Hepatocyte (in vitro differentiated cells): Measurements from ENCODE around the gene FERD3L. TPM values are rescaled to one million over a fixed set of nuclear protein-coding genes. Genes with fewer than 3 reads are reported as not detected.

Source experiments
- DNase-seq: peaks from one replicate; pipeline ENCODE4 v3.0.0-alpha.2; 2016; ENCODE audit warnings: low spot score
- H2AFZ ChIP-seq: fragments of 200-600 bp; sonication (generic); 2 replicates; pipeline ENCODE4 v1.6.0; 2016; ENCODE audit warnings: antibody characterized with exemption, mild to moderate bottlenecking
- H3K27ac ChIP-seq: fragments of 200-600 bp; sonication (generic); 2 replicates; pipeline ENCODE4 v1.5.1; 2016; ENCODE audit warnings: mild to moderate bottlenecking
- H3K27me3 ChIP-seq: fragments of 200-600 bp; sonication (generic); 2 replicates; pipeline ENCODE4 v1.6.1; 2016
- H3K36me3 ChIP-seq: fragments of 200-600 bp; sonication (generic); replicated peaks from 2 replicates; pipeline ENCODE4 v1.5.1; 2016; ENCODE audit warnings: low read depth; ENCODE audit not compliant: insufficient read depth
- H3K4me1 ChIP-seq: fragments of 200-600 bp; sonication (generic); 2 replicates; pipeline ENCODE4 v1.5.1; 2016; ENCODE audit warnings: mild to moderate bottlenecking, moderate library complexity; ENCODE audit not compliant: insufficient read depth
- H3K4me2 ChIP-seq: fragments of 200-600 bp; sonication (generic); 2 replicates; pipeline ENCODE4 v1.6.0; 2016
- H3K4me3 ChIP-seq: fragments of 200-600 bp; sonication (generic); 2 replicates; pipeline ENCODE4 v1.5.1; 2016; ENCODE audit warnings: mild to moderate bottlenecking
- H3K79me2 ChIP-seq: fragments of 200-600 bp; sonication (generic); 2 replicates; pipeline ENCODE4 v1.6.0; 2017; ENCODE audit warnings: mild to moderate bottlenecking
- H3K9me2 ChIP-seq: fragments of 200-600 bp; sonication (generic); replicated peaks from 2 replicates; pipeline ENCODE4 v1.6.0; 2017; ENCODE audit warnings: mild to moderate bottlenecking; ENCODE audit not compliant: insufficient read depth
- H3K9me3 ChIP-seq: fragments of 200-600 bp; sonication (generic); 2 replicates; pipeline ENCODE4 v1.5.1; 2016; ENCODE audit warnings: low read depth, mild to moderate bottlenecking
- H4K20me1 ChIP-seq: fragments of 200-600 bp; sonication (generic); 2 replicates; pipeline ENCODE4 v1.6.0; 2016; ENCODE audit warnings: mild to moderate bottlenecking; ENCODE audit not compliant: insufficient read depth, poor library complexity, severe bottlenecking
- CTCF ChIP-seq: fragments of 200-600 bp; sonication (generic); IDR thresholded peaks from 2 replicates; pipeline ENCODE4 v1.5.1; 2016; ENCODE audit warnings: antibody characterized with exemption, mild to moderate bottlenecking; ENCODE audit not compliant: poor library complexity
- EZH2 ChIP-seq: fragments of 200-600 bp; sonication (generic); IDR thresholded peaks from 2 replicates; pipeline ENCODE4 v1.6.1; 2016; ENCODE audit warnings: antibody characterized with exemption, mild to moderate bottlenecking, borderline replicate concordance
- EZH2phosphoT487 ChIP-seq: fragments of 200-600 bp; sonication (generic); IDR thresholded peaks from one replicate; pipeline ENCODE4 v1.6.1; 2018; ENCODE audit warnings: antibody characterized with exemption, mild to moderate bottlenecking, low read depth, moderate library complexity; ENCODE audit not compliant: unreplicated experiment, severe bottlenecking
- WGBS: methylation state at CpG from one replicate; pipeline ENCODE4 v1.1.6; 2016; ENCODE audit warnings: low lambda C conversion rate; ENCODE audit errors: missing lambda C conversion rate; 5-methylcytosine and 5-hydroxymethylcytosine counted together
- polyA plus RNA-seq: library from polyadenylated mRNA; unstranded; fragments of >200 nt; fragmentation: Nextera tagmentation; extraction: Ambion mirVana; gene quantifications from 2 replicates; pipeline ENCODE4 v1.2.1, GENCODE V29; 2016
- total RNA-seq: library from RNA; depleted of rRNA; stranded (reverse); fragments of >200 nt; gene quantifications from 2 replicates; pipeline ENCODE4 v1.2.3, GENCODE V29; 2014

FERD3L gene
- total and polyA plus RNA-seq, 2 experiments from 2014 or later: not detected

- Histone ChIP-seq H3K4me2 (peak overlapping the region; percentile 74), H4K20me1 (peaks cover 22% of the 10 kb centered on the region), H3K27ac (peak overlapping the region; percentile 91), H3K4me3 (peak overlapping the region; percentile 38), H3K79me2 (peaks cover 50% of the 10 kb centered on the region), H3K4me1 (no peaks in the 10 kb centered on the region), H3K36me3 (no peaks in the 10 kb centered on the region), H3K9me3 (no peaks in the 10 kb centered on the region), H2AFZ (peak overlapping the region; percentile 28), H3K9me2 (no peaks in the 10 kb centered on the region), H3K27me3 (peaks cover 71% of the 10 kb centered on the region)
- WGBS: 1% methylated on average over 41 of the region's 51 CpGs
- TF ChIP-seq CTCF (peak; percentile 20), EZH2phosphoT487 (peak; percentile 56), EZH2 (peak; percentile 47)
- no peak for DNase-seq
Observed at GRCh38 chr7:19117870-19118608, 27.2 kb downstream of the FERD3L start.

- DNase-seq: peak; percentile 88
- peak within 1 kb of the TSS; percentile 89 for H3K4me2 ChIP-seq
- WGBS: 2% methylated on average over 26 of the region's 91 CpGs
- peaks cover 57% of the 10 kb centered on the region for H3K79me2 ChIP-seq
- no peaks in the 10 kb centered on the region for H3K9me3 ChIP-seq
- H3K9me2 ChIP-seq: no peaks in the 10 kb centered on the region
- peak within 1 kb of the TSS; percentile 91 for H3K27ac ChIP-seq
- peaks cover 7% of the 10 kb centered on the region for H3K4me1 ChIP-seq
- TF ChIP-seq EZH2phosphoT487: no peak
- no peak for TF ChIP-seq CTCF
- no peak for TF ChIP-seq EZH2
- peaks cover 22% of the 10 kb centered on the region for H4K20me1 ChIP-seq
- peak within 1 kb of the TSS; percentile 33 for H2AFZ ChIP-seq
- peaks cover 79% of the 10 kb centered on the region for H3K27me3 ChIP-seq
- peak within 1 kb of the TSS; percentile 73 for H3K4me3 ChIP-seq
- no peaks in the 10 kb centered on the region for H3K36me3 ChIP-seq
Observed at GRCh38 chr7:19117091-19117869, 27.9 kb downstream of the FERD3L start, which contains the start of gene TWIST1. TSS of gene TWIST1 (minus strand) at chr7:19117636. CDS start at chr7:19117321, 315 bp downstream.

- H3K27ac ChIP-seq: peak overlapping the region; percentile 72
- H3K27me3 ChIP-seq: peaks cover 86% of the 10 kb centered on the region
- peaks cover 22% of the 10 kb centered on the region for H4K20me1 ChIP-seq
- H3K9me2 ChIP-seq: no peaks in the 10 kb centered on the region
- H3K4me1 ChIP-seq: peaks cover 7% of the 10 kb centered on the region
- DNase-seq: no peak
- H3K9me3 ChIP-seq: no peaks in the 10 kb centered on the region
- H2AFZ ChIP-seq: no peak overlapping the region
- peak overlapping the region; percentile 89 for H3K4me2 ChIP-seq
- TF ChIP-seq CTCF (no peak), EZH2 (peak; percentile 13), EZH2phosphoT487 (no peak)
- no peaks in the 10 kb centered on the region for H3K36me3 ChIP-seq
- 3% methylated on average over 56 of the region's 70 CpGs for WGBS
- peaks cover 60% of the 10 kb centered on the region for H3K79me2 ChIP-seq
- peak overlapping the region; percentile 53 for H3K4me3 ChIP-seq
Observed at GRCh38 chr7:19116121-19117090, 28.8 kb downstream of the FERD3L start.
